HG03558 (cell line): ENCODE measurements around the gene CEP170.

ENCODE experiments used
- ATAC-seq: cut with Tn5 transposase; IDR thresholded peaks from one replicate; pipeline ENCODE4 v1.9.1; 2021; ENCODE audit warnings: moderate number of reproducible peaks; ENCODE audit not compliant: unreplicated experiment; ENCODE audit errors: extremely low read depth

Gene CEP170

DNA sequence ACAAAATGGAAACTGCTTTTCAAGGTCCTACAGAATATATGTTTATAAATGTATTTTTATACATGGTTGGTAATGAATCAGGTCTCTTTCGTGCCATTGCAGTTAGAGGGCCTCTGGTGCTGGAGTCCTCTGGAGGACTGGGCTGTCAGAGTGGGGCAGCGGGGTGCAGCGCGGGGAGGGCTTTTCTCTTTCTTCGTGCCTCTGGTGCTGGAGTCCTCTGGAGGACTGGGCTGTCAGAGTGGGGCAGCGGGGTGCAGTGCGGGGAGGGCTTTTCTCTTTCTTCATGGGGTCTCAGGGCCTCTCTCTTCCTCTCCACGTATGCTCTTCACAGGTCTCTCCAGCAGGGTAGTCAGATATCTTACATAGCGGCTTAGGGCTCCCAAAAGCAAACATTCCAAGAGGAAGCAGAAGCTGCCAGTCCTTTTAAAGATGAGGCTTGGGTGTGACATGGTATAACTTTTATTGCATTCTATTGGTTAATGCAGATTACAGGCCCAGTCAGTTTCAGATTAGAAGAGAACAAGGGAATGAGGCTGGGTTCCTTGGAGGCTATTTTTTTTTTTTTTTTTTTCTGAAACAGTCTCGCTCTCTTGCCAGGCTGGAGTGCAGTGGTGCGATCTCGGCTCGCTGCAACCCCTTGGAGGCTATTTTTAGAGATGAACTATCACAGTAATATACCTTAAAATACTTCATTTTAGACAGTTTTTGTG is 13.8 kb upstream of the CEP170 start:
- ATAC-seq: no peak

DNA sequence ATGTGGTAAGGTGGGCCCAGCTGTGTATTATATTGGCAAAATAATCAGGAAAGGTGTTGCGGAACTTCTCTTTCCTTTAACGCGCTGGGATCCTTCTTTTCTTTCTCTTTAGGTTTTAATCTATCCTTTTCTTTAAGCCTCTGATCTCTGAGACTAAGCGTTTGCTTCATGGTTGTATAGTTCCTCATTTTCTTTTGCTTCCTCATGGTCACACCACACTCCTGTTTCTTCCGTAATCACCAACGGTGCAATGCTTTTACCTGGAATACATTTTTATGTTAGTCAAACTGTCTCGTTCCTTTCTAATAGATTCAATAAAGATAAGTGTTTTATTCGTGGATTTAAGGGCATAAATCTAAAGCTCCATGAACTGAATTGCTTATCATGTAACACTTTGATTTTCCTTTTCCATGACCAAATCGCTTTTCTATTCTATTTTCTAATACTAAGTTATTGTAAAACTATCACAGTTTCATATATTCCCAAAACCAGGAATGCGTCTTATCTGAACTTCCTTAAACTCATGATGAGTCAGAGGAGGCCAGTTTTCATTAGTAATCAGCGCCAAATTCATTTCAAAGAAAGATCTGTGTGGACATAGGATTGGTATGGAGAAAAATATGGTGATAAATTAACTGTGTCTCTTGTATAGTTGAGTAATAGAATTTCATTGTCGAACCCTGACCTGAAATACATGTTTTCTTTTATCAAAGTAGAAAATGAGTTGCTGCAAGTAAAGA is 13.0 kb upstream of the CEP170 start:
- ATAC-seq: no peak

- ATAC-seq: no peak
Observed at GRCh38 chr1:243267471-243267880, 12.4 kb upstream of the CEP170 start.

GRCh38 chr1:243266231-243266630 is 11.2 kb upstream of the CEP170 start:
- ATAC-seq: no peak

DNA sequence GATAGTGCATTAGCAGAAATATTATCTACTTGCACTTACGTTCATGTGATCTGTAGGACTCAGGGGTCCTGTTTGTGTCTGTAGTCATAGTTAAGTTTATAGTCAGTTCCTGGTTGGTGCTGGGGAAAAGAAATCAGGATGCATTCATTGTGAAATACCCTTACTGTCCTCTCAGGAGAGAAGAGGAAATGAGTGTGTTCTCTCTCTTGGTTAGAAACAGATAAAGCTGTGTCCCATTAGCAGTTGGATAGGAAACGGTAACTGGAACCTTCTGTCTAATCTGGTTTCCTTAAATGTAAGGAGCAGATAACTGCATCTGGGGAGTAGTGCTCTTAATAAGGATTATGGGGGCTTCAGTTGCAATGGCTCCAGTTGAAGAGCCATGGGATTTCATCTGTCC is 9.6 kb upstream of the CEP170 start:
- no peak for ATAC-seq

DNA sequence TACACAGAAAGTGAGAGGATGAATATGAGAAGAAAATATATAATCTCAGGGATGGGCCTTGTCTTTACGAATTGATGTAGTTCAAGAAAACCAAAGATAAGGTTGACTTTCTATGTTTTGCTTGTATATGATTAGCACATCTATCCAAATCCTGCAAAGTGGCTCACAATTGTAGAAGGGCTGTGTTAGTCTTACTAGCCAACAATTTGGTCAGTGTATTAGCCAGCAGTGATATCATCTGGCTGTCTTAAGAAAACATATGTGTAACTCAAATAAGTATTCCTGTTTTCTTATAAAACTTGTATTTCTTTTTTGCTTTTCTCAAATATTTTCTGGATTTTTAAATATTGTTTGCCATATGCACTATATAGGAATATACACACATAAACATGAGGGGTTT is 6.3 kb upstream of the CEP170 start:
- no peak for ATAC-seq

GRCh38 chr1:243260221-243260880 is 5.3 kb upstream of the CEP170 start:
- ATAC-seq: no peak

GRCh38 chr1:243258731-243259130 is 3.6 kb upstream of the CEP170 start:
- no peak for ATAC-seq

DNA sequence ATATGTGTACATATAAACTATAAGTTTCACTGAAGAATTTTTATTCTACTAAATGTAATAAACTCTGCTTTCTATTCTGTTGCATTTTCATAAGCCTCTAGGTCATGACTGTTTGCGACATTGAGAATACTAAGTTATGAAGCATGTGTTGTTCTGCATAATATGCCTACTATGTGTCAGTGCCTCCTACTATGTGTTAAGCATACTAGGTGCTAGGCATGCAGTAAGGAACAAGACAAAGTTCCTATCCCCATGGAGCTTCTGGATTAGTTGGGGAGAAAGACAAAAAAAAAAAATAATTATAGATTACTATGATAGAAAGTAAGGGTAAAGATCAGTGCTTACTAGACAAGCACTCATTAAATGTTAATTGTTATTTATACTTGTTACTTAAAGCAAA is 2.1 kb upstream of the CEP170 start:
- ATAC-seq: no peak

GRCh38 chr1:243256590-243256989 is 1.5 kb upstream of the CEP170 start:
- ATAC-seq: no peak

GRCh38 chr1:243255791-243256512 is 871 bp upstream of the CEP170 start, which contains the start of gene SDCCAG8:
SDCCAG8 (plus strand) TSS chr1:243256041; CDS start chr1:243256174, 133 bp downstream.
- ATAC-seq: peak; percentile 71

- ATAC-seq: no peak
Observed at GRCh38 chr1:243254233-243254926, 701 bp downstream of the CEP170 start.

- no peak for ATAC-seq
Observed at GRCh38 chr1:243253926-243254232, 1.2 kb downstream of the CEP170 start.

GRCh38 chr1:243253211-243253925 is 1.7 kb downstream of the CEP170 start:
- no peak for ATAC-seq

GRCh38 chr1:243251539-243251938 is 3.5 kb downstream of the CEP170 start:
- no peak for ATAC-seq

GRCh38 chr1:243250102-243250501 is 5.0 kb downstream of the CEP170 start:
- ATAC-seq: no peak

- no peak for ATAC-seq
Observed at GRCh38 chr1:243249214-243249613, 5.9 kb downstream of the CEP170 start.

DNA sequence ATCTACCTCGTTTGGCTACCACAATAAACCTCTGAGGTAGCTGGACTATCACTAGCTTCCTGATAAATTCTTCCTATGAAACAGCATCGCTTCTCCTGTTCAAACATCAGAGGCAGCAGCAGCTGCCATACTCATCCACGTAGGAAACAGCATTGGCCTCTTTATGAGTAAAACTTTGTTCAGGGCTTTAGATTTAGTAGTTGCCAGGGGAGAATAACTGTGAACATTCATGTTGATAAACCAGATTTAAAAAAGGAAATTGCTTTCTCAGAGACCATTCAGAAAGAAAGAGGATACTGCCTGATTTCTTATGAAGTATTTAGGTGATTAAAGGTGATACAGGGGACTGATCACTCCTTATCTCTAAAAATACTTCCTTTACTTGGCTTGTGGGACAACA is 7.2 kb downstream of the CEP170 start:
- no peak for ATAC-seq

DNA sequence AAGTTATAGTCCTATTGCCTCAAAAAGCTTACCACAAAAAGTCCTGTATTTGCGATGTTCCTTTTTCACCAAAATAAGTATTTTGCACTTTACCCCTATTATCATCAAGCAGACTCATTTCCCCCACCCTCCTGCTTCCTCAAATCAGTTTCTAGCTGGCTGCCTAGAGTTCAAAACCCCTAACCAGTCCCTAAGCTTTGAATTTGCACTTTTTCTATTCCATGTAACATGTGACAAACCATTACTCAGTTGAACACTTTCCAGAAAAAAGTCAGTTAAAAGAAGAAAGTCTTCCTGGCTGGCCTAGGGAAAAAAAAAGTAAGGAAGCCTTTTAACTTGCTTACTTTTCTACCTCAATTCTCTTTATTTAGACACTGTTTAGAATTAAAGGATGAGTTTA is 8.2 kb downstream of the CEP170 start:
- ATAC-seq: no peak

DNA sequence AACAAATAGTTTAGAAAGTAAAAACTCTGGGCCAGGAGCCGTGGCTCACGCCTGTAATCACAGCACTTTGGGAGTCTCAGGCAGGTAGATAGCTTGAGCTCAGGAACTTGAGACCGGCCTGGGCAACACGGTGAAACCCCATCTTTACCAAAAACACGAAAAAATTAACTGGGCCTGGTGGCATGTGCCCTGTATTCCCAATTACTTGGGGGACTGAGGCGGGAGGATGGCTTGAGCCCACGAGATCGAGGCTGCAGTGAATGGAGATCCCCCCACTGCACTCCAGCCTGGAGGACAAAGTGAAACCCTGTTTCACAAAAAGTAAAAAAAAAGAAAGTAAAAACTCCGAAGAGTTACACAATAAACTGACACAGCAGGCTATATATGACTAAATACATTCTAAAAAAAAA is 10.6 kb downstream of the CEP170 start:
- ATAC-seq: peak; percentile 32
